Activated T-helper 2 cell treated with anti-CD3 and anti-CD28 coated beads, Interferon-gamma antibody, Interleukin-2, Interleukin-4, amounts not matched to agents 10 μg/mL and 5 μg/mL and 100 μg/mL, durations not matched to agents 14 hours and 24 hours and 36 hours (primary cell): ENCODE measurements around the gene ZNF674. TPM values are rescaled to one million over a fixed set of nuclear protein-coding genes. Genes with fewer than 3 reads are reported as not detected.
"Not testable (repeated sequence)": the region's sequence is repeated elsewhere in the genome, so short reads cannot be mapped to it uniquely, and the experiment has no call there.

ENCODE experiments used
- DNase-seq: peaks from one replicate; pipeline ENCODE4 v3.0.0; 2021; ENCODE audit warnings: low spot score
- H3K27ac Mint-ChIP-seq: one replicate; pipeline ENCODE4 v1.8.0; 2021; ENCODE audit warnings: mixed read lengths
- H3K27me3 Mint-ChIP-seq: one replicate; pipeline ENCODE4 v1.8.0; 2021; ENCODE audit warnings: low read depth, mixed read lengths
- H3K36me3 Mint-ChIP-seq: one replicate; pipeline ENCODE4 v1.8.0; 2021; ENCODE audit warnings: low read depth, mixed read lengths
- H3K4me1 Mint-ChIP-seq: one replicate; pipeline ENCODE4 v1.8.0; 2021; ENCODE audit warnings: low read depth, mixed read lengths
- H3K4me3 Mint-ChIP-seq: one replicate; pipeline ENCODE4 v1.8.0; 2021; ENCODE audit warnings: low read depth, mild to moderate bottlenecking, moderate library complexity, mixed read lengths
- H3K9me3 Mint-ChIP-seq: one replicate; pipeline ENCODE4 v1.8.0; 2021; ENCODE audit warnings: mixed read lengths
- intact Hi-C: fragments of 100-400 bp; cut with micrococcal nuclease; formaldehyde crosslinking; loops from one replicate; pipeline ENCODE4 v1.15.1; 2023
- total RNA-seq: library from RNA; stranded (reverse); gene quantifications from 2 replicates; pipeline ENCODE4 v1.2.3, GENCODE V29; 2022

The ZNF674 gene
- total RNA-seq, 1 donor from 2014 or later = 2.4 TPM

GRCh38 chrX:46554942-46555341, 9.7 kb upstream of the ZNF674 start:
- Mint-ChIP-seq H3K9me3 (no peaks in the 10 kb centered on the region), H3K27ac (no peak overlapping the region), H3K27me3 (no peaks in the 10 kb centered on the region), H3K4me1 (peaks cover 2% of the 10 kb centered on the region), H3K36me3 (peaks cover 4% of the 10 kb centered on the region), H3K4me3 (no peak overlapping the region)
- DNase-seq = no peak
- intact Hi-C loops = no loop called here

- intact Hi-C loops = no loop called here
- H3K4me1 Mint-ChIP-seq = peaks cover 3% of the 10 kb centered on the region
- H3K9me3 Mint-ChIP-seq = no peaks in the 10 kb centered on the region
- peaks cover 6% of the 10 kb centered on the region for H3K36me3 Mint-ChIP-seq
- H3K27ac Mint-ChIP-seq = no peak overlapping the region
- H3K27me3 Mint-ChIP-seq = no peaks in the 10 kb centered on the region
- DNase-seq = no peak
- no peak overlapping the region for H3K4me3 Mint-ChIP-seq
Observed at GRCh38 chrX:46553935-46554334, 8.7 kb upstream of the ZNF674 start.

- DNase-seq = no peak
- no peak overlapping the region for H3K27ac Mint-ChIP-seq
- H3K4me3 Mint-ChIP-seq = no peak overlapping the region
- peaks cover 5% of the 10 kb centered on the region for H3K4me1 Mint-ChIP-seq
- intact Hi-C loops = no loop called here
- H3K9me3 Mint-ChIP-seq = no peaks in the 10 kb centered on the region
- no peaks in the 10 kb centered on the region for H3K27me3 Mint-ChIP-seq
- H3K36me3 Mint-ChIP-seq = peaks cover 23% of the 10 kb centered on the region
Observed at GRCh38 chrX:46551494-46552128, 6.4 kb upstream of the ZNF674 start.

GRCh38 chrX:46549914-46550313, 4.7 kb upstream of the ZNF674 start:
- Mint-ChIP-seq H3K4me1 (peaks cover 9% of the 10 kb centered on the region), H3K36me3 (peaks cover 29% of the 10 kb centered on the region), H3K27ac (no peak overlapping the region), H3K9me3 (no peaks in the 10 kb centered on the region), H3K27me3 (no peaks in the 10 kb centered on the region), H3K4me3 (no peak overlapping the region)
- no peak for DNase-seq
- intact Hi-C loops = loop anchor here (5.0 kb wide), 1 partner anchor 37 kb away; no protein-coding TSS in a partner anchor

- Mint-ChIP-seq H3K27me3 (no peaks in the 10 kb centered on the region), H3K27ac (no peak overlapping the region), H3K4me1 (peaks cover 13% of the 10 kb centered on the region), H3K9me3 (no peaks in the 10 kb centered on the region), H3K4me3 (no peak overlapping the region), H3K36me3 (peaks cover 31% of the 10 kb centered on the region)
- no peak for DNase-seq
- intact Hi-C loops = loop anchor here (5.0 kb wide), 1 partner anchor 39 kb away; no protein-coding TSS in a partner anchor
Observed at GRCh38 chrX:46547857-46548256, 2.6 kb upstream of the ZNF674 start.

- intact Hi-C loops, DNase-seq, H3K9me3 Mint-ChIP-seq, H3K27me3 Mint-ChIP-seq: not testable (repeated sequence)
- peaks cover 30% of the 10 kb centered on the region for H3K36me3 Mint-ChIP-seq
- H3K27ac Mint-ChIP-seq = peak overlapping the region; percentile 92
- peaks cover 11% of the 10 kb centered on the region for H3K4me1 Mint-ChIP-seq
- peak overlapping the region; percentile 89 for H3K4me3 Mint-ChIP-seq
Observed at GRCh38 chrX:46544527-46544926, 694 bp downstream of the ZNF674 start.

GRCh38 chrX:46543441-46543840, 1.8 kb downstream of the ZNF674 start:
- Mint-ChIP-seq H3K36me3 (peaks cover 23% of the 10 kb centered on the region), H3K27ac (no peak overlapping the region), H3K9me3 (no peaks in the 10 kb centered on the region), H3K27me3 (no peaks in the 10 kb centered on the region), H3K4me3 (no peak overlapping the region), H3K4me1 (peaks cover 8% of the 10 kb centered on the region)
- DNase-seq = no peak
- intact Hi-C loops = no loop called here

GRCh38 chrX:46531442-46531841, 13.8 kb downstream of the ZNF674 start:
- no peak overlapping the region for H3K4me3 Mint-ChIP-seq
- no peak overlapping the region for H3K27ac Mint-ChIP-seq
- no peaks in the 10 kb centered on the region for H3K9me3 Mint-ChIP-seq
- DNase-seq = no peak
- H3K27me3 Mint-ChIP-seq = no peaks in the 10 kb centered on the region
- H3K4me1 Mint-ChIP-seq = no peaks in the 10 kb centered on the region
- intact Hi-C loops = no loop called here
- peaks cover 14% of the 10 kb centered on the region for H3K36me3 Mint-ChIP-seq

- H3K27me3 Mint-ChIP-seq, intact Hi-C loops, H3K4me3 Mint-ChIP-seq, H3K27ac Mint-ChIP-seq, H3K4me1 Mint-ChIP-seq, DNase-seq, H3K9me3 Mint-ChIP-seq: not testable (repeated sequence)
- H3K36me3 Mint-ChIP-seq = peaks cover 15% of the 10 kb centered on the region
Observed at GRCh38 chrX:46530404-46530908, 14.8 kb downstream of the ZNF674 start.

GRCh38 chrX:46529740-46530403, 15.3 kb downstream of the ZNF674 start:
- H3K36me3 Mint-ChIP-seq = peaks cover 15% of the 10 kb centered on the region
- H3K9me3 Mint-ChIP-seq, DNase-seq, H3K27me3 Mint-ChIP-seq, H3K27ac Mint-ChIP-seq, H3K4me1 Mint-ChIP-seq, H3K4me3 Mint-ChIP-seq, intact Hi-C loops: not testable (repeated sequence)

- H3K4me1 Mint-ChIP-seq, H3K27ac Mint-ChIP-seq, H3K27me3 Mint-ChIP-seq, H3K4me3 Mint-ChIP-seq, H3K9me3 Mint-ChIP-seq, DNase-seq, intact Hi-C loops: not testable (repeated sequence)
- peaks cover 15% of the 10 kb centered on the region for H3K36me3 Mint-ChIP-seq
Observed at GRCh38 chrX:46528640-46529039, 16.6 kb downstream of the ZNF674 start.

- no peak overlapping the region for H3K4me3 Mint-ChIP-seq
- intact Hi-C loops = no loop called here
- DNase-seq = no peak
- peaks cover 44% of the 10 kb centered on the region for H3K36me3 Mint-ChIP-seq
- H3K9me3 Mint-ChIP-seq = peaks cover 37% of the 10 kb centered on the region
- H3K27me3 Mint-ChIP-seq = no peaks in the 10 kb centered on the region
- no peak overlapping the region for H3K27ac Mint-ChIP-seq
- H3K4me1 Mint-ChIP-seq = no peaks in the 10 kb centered on the region
Observed at GRCh38 chrX:46506076-46506475, 39.1 kb downstream of the ZNF674 start.

GRCh38 chrX:46502848-46503247, 42.4 kb downstream of the ZNF674 start:
- H3K9me3 Mint-ChIP-seq = peaks cover 51% of the 10 kb centered on the region
- intact Hi-C loops = no loop called here
- H3K27ac Mint-ChIP-seq = no peak overlapping the region
- H3K4me1 Mint-ChIP-seq = no peaks in the 10 kb centered on the region
- H3K27me3 Mint-ChIP-seq = no peaks in the 10 kb centered on the region
- H3K36me3 Mint-ChIP-seq = peaks cover 53% of the 10 kb centered on the region
- no peak for DNase-seq
- no peak overlapping the region for H3K4me3 Mint-ChIP-seq
